WTC11 (cell line): ENCODE measurements around the gene PPM1N. TPM values are rescaled to one million over a fixed set of nuclear protein-coding genes. Genes with fewer than 3 reads are reported as not detected.

Experiments
- ATAC-seq: fragments of 200-7000 bp; cut with Tn5 transposase; 2 replicates; pipeline ENCODE4 v1.10.0; 2021; ENCODE audit warnings: mild to moderate bottlenecking, moderate library complexity
- CTCF ChIA-PET: fragments of 300-600 bp; sonication (Branson Sonifier 250); formaldehyde crosslinking; loops from one replicate; lab custom pipeline; 2021; ENCODE audit warnings: antibody characterized with exemption; lab: Charles Lee
- POLR2A ChIA-PET: fragments of 350-600 bp; sonication (Branson Sonifier 250); formaldehyde crosslinking; loops from one replicate; lab custom pipeline; 2021; ENCODE audit warnings: antibody characterized with exemption; lab: Charles Lee
- DNase-seq: peaks from one replicate; pipeline ENCODE4 v3.0.0; 2021; ENCODE audit warnings: low spot score
- H3K27ac Mint-ChIP-seq: 2 replicates; pipeline ENCODE4 v1.8.0; 2021; ENCODE audit warnings: mixed read lengths
- H3K27me3 Mint-ChIP-seq: 2 replicates; pipeline ENCODE4 v1.8.0; 2021; ENCODE audit warnings: low read depth, mild to moderate bottlenecking, moderate library complexity, mixed read lengths
- H3K36me3 Mint-ChIP-seq: 2 replicates; pipeline ENCODE4 v1.8.0; 2021; ENCODE audit warnings: mixed read lengths
- H3K4me1 Mint-ChIP-seq: 2 replicates; pipeline ENCODE4 v1.8.0; 2022; ENCODE audit warnings: mixed read lengths
- H3K4me3 Mint-ChIP-seq: 2 replicates; pipeline ENCODE4 v1.8.0; 2021; ENCODE audit warnings: mild to moderate bottlenecking, moderate library complexity, mixed read lengths
- H3K9me3 Mint-ChIP-seq: 2 replicates; pipeline ENCODE4 v1.8.0; 2021; ENCODE audit warnings: mixed read lengths
- ARID4B ChIP-seq: sonication (generic); formaldehyde crosslinking; IDR thresholded peaks from 2 replicates; pipeline ENCODE4 v1.8.0; 2023; ENCODE audit warnings: missing genetic modification reagents, mild to moderate bottlenecking, borderline replicate concordance
- CREM ChIP-seq: sonication (generic); formaldehyde crosslinking; IDR thresholded peaks from 2 replicates; pipeline ENCODE4 v1.8.1; 2022; ENCODE audit warnings: mild to moderate bottlenecking, missing genetic modification reagents, moderate library complexity
- E2F1 ChIP-seq: sonication (generic); formaldehyde crosslinking; IDR thresholded peaks from 2 replicates; pipeline ENCODE4 v1.8.0; 2022; ENCODE audit warnings: mild to moderate bottlenecking, missing genetic modification reagents
- E2F5 ChIP-seq: sonication (generic); formaldehyde crosslinking; IDR thresholded peaks from 2 replicates; pipeline ENCODE4 v1.8.1; 2022; ENCODE audit warnings: mild to moderate bottlenecking, moderate library complexity, missing genetic modification reagents
- ELF4 ChIP-seq: sonication (generic); formaldehyde crosslinking; IDR thresholded peaks from 2 replicates; pipeline ENCODE4 v1.8.1; 2022; ENCODE audit warnings: low read depth, mild to moderate bottlenecking, moderate library complexity, missing genetic modification reagents
- IRF2 ChIP-seq: sonication (generic); formaldehyde crosslinking; IDR thresholded peaks from 2 replicates; pipeline ENCODE4 v1.8.0; 2022; ENCODE audit warnings: low read depth, missing genetic modification reagents, borderline replicate concordance
- MXD4 ChIP-seq: fragments of 250-450 bp; sonication (Bioruptor Pico); IDR thresholded peaks from 2 replicates; pipeline ENCODE4 v1.8.0; 2021; ENCODE audit warnings: mild to moderate bottlenecking, moderate library complexity, borderline replicate concordance
- MYBL2 ChIP-seq: sonication (generic); formaldehyde crosslinking; IDR thresholded peaks from 2 replicates; pipeline ENCODE4 v1.8.1; 2023; ENCODE audit warnings: mild to moderate bottlenecking, moderate library complexity, missing genetic modification reagents
- PREB ChIP-seq: sonication (generic); formaldehyde crosslinking; IDR thresholded peaks from 2 replicates; pipeline ENCODE4 v1.8.1; 2022; ENCODE audit warnings: mild to moderate bottlenecking, missing genetic modification reagents, moderate library complexity, borderline replicate concordance
- SMAD4 ChIP-seq: sonication (generic); formaldehyde crosslinking; IDR thresholded peaks from 2 replicates; pipeline ENCODE4 v1.8.0; 2022; ENCODE audit warnings: mild to moderate bottlenecking, missing genetic modification reagents
- SOX15 ChIP-seq: fragments of 250-450 bp; sonication (Bioruptor Pico); IDR thresholded peaks from 2 replicates; pipeline ENCODE4 v1.9.0; 2021; ENCODE audit warnings: mild to moderate bottlenecking
- SP1 ChIP-seq: sonication (generic); formaldehyde crosslinking; conservative IDR thresholded peaks from 2 replicates; pipeline ENCODE4 v1.8.1; 2022; ENCODE audit warnings: missing genetic modification reagents
- ZNF121 ChIP-seq: sonication (generic); formaldehyde crosslinking; IDR thresholded peaks from 2 replicates; pipeline ENCODE4 v1.8.0; 2023; ENCODE audit warnings: missing genetic modification reagents
- ZNF396 ChIP-seq: fragments of 250-450 bp; sonication (Bioruptor Pico); IDR thresholded peaks from 2 replicates; pipeline ENCODE4 v1.8.0; 2021; ENCODE audit warnings: mild to moderate bottlenecking, moderate library complexity, borderline replicate concordance
- ZNF671 ChIP-seq: fragments of 250-450 bp; sonication (Bioruptor Pico); IDR thresholded peaks from 2 replicates; pipeline ENCODE4 v1.8.0; 2021; ENCODE audit warnings: mild to moderate bottlenecking
- total RNA-seq: library from RNA; stranded (reverse); gene quantifications from 3 replicates; pipeline ENCODE4 v1.2.3, GENCODE V29; 2021
- TF ChIP-seq, protein P1 (sequence below): fragments of 250-450 bp; sonication (Bioruptor Pico); IDR thresholded peaks from 2 replicates; pipeline ENCODE4 v1.8.0; 2021; ENCODE audit warnings: mild to moderate bottlenecking
- TF ChIP-seq, protein P2 (sequence below): fragments of 250-450 bp; sonication (Bioruptor Pico); IDR thresholded peaks from 2 replicates; pipeline ENCODE4 v1.9.0; 2021; ENCODE audit warnings: mild to moderate bottlenecking
- TF ChIP-seq, protein P3 (sequence below): fragments of 250-450 bp; sonication (Bioruptor Pico); IDR thresholded peaks from 2 replicates; pipeline ENCODE4 v1.9.0; 2021; ENCODE audit warnings: mild to moderate bottlenecking

The PPM1N gene
- total RNA-seq, 1 experiment from 2014 or later, result 10.3 TPM

GRCh38 chr19:45492627-45493470, 5.4 kb upstream of the PPM1N start (continued):
- 0 out of 2 replicates have a peak, but pooled peaks have one; percentile 35 for TF ChIP-seq E2F5 (CRISPR knock-in tag)
- 0 out of 2 replicates have a peak, but pooled peaks have one; percentile 35 for TF ChIP-seq CREM (CRISPR knock-in tag)
- no peak for TF ChIP-seq IRF2 (CRISPR knock-in tag)
- TF ChIP-seq PREB, result no peak
- peak; percentile 81 for TF ChIP-seq SP1 (CRISPR knock-in tag)
- TF ChIP-seq ZNF671 (CRISPR knock-in tag), result no peak
- peak; percentile 66; the same call in 1 of the 2 replicates for TF ChIP-seq ZNF121 (CRISPR knock-in tag)
- TF ChIP-seq, all 79 proteins: peak for 9

GRCh38 chr19:45494261-45494916, 3.9 kb upstream of the PPM1N start:
- Mint-ChIP-seq H3K4me1 (peaks cover 31% of the 10 kb centered on the region), H3K36me3 (peaks cover 3% of the 10 kb centered on the region; the same call in 1 of the 2 replicates), H3K4me3 (peak overlapping the region; percentile 33; the same call in 1 of the 2 replicates), H3K27me3 (peaks cover 29% of the 10 kb centered on the region), H3K9me3 (no peaks in the 10 kb centered on the region), H3K27ac (no peak overlapping the region)
- no peak for ATAC-seq
- CTCF ChIA-PET, result interaction anchor here (0.5 to 9.1 kb wide), 4 partner anchors 9 to 556 kb away, joined by 3 to 145 read pairs (median 12); no protein-coding TSS in a partner anchor
- DNase-seq, result no peak
- no peak for TF ChIP-seq E2F1 (CRISPR knock-in tag)
- TF ChIP-seq, all 79 proteins: peak for 0
- POLR2A ChIA-PET, result no interaction called here

GRCh38 chr19:45495178-45495577, 3.1 kb upstream of the PPM1N start:
- no peaks in the 10 kb centered on the region for H3K9me3 Mint-ChIP-seq
- H3K27ac Mint-ChIP-seq, result no peak overlapping the region
- H3K27me3 Mint-ChIP-seq, result peaks cover 36% of the 10 kb centered on the region
- peaks cover 35% of the 10 kb centered on the region for H3K4me1 Mint-ChIP-seq
- POLR2A ChIA-PET, result no interaction called here
- H3K36me3 Mint-ChIP-seq, result peaks cover 3% of the 10 kb centered on the region; the same call in 1 of the 2 replicates
- ATAC-seq (no peak), DNase-seq (no peak)
- peak overlapping the region; percentile 63; the same call in 1 of the 2 replicates for H3K4me3 Mint-ChIP-seq
- CTCF ChIA-PET, result interaction anchor here (0.5 to 9.1 kb wide), 5 partner anchors 10 to 147 kb away, joined by 3 to 145 read pairs (median 20); no protein-coding TSS in a partner anchor
- TF ChIP-seq ELF4 (CRISPR knock-in tag), result no peak
- TF ChIP-seq, protein P1, sequence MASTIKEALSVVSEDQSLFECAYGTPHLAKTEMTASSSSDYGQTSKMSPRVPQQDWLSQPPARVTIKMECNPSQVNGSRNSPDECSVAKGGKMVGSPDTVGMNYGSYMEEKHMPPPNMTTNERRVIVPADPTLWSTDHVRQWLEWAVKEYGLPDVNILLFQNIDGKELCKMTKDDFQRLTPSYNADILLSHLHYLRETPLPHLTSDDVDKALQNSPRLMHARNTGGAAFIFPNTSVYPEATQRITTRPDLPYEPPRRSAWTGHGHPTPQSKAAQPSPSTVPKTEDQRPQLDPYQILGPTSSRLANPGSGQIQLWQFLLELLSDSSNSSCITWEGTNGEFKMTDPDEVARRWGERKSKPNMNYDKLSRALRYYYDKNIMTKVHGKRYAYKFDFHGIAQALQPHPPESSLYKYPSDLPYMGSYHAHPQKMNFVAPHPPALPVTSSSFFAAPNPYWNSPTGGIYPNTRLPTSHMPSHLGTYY (CRISPR knock-in tag), result no peak
- TF ChIP-seq MXD4, result no peak
- no peak for TF ChIP-seq MYBL2 (CRISPR knock-in tag)
- TF ChIP-seq, protein P2, sequence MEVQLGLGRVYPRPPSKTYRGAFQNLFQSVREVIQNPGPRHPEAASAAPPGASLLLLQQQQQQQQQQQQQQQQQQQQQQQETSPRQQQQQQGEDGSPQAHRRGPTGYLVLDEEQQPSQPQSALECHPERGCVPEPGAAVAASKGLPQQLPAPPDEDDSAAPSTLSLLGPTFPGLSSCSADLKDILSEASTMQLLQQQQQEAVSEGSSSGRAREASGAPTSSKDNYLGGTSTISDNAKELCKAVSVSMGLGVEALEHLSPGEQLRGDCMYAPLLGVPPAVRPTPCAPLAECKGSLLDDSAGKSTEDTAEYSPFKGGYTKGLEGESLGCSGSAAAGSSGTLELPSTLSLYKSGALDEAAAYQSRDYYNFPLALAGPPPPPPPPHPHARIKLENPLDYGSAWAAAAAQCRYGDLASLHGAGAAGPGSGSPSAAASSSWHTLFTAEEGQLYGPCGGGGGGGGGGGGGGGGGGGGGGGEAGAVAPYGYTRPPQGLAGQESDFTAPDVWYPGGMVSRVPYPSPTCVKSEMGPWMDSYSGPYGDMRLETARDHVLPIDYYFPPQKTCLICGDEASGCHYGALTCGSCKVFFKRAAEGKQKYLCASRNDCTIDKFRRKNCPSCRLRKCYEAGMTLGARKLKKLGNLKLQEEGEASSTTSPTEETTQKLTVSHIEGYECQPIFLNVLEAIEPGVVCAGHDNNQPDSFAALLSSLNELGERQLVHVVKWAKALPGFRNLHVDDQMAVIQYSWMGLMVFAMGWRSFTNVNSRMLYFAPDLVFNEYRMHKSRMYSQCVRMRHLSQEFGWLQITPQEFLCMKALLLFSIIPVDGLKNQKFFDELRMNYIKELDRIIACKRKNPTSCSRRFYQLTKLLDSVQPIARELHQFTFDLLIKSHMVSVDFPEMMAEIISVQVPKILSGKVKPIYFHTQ (CRISPR knock-in tag), result no peak
- no peak for TF ChIP-seq SOX15 (CRISPR knock-in tag)
- TF ChIP-seq SMAD4 (CRISPR knock-in tag), result no peak
- TF ChIP-seq ARID4B, result no peak
- TF ChIP-seq ZNF396 (CRISPR knock-in tag), result no peak
- TF ChIP-seq, protein P3, sequence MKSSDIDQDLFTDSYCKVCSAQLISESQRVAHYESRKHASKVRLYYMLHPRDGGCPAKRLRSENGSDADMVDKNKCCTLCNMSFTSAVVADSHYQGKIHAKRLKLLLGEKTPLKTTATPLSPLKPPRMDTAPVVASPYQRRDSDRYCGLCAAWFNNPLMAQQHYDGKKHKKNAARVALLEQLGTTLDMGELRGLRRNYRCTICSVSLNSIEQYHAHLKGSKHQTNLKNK (CRISPR knock-in tag), result no peak
- no peak for TF ChIP-seq IRF2 (CRISPR knock-in tag)
